ENCODE data around the gene EXPH5.

DNA sequence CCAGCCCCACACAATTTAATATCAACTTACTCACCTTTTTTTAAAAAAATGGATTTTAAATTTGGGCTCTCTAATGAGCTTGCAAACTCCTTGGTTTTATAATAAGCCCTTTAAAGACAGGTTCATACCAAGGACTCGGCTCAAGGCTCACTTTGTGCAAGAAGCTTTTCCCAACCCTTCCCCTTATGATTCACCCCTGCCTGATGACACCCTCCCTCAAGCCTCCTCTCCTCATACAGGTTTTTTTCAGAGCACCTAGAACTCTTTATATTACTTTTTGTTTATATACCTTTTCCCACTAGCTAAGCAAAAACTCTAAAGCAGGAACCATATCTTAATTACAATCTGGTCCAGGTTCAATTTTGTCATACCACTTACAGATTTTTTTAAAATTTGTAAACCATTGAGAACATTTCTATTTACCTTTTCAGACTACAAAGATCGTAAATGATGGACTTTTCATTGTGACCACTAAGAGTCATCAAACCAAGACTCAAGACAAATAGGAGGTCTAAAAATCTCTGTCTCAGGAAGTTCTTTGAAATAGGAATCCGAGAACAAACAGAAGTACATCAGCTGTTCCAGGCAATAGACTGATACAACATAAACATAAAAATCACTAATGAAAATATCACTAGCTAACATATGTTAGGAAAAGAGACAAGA, 13.1 kb upstream of the EXPH5 start:
- TF ChIP-seq, protein P1, sequence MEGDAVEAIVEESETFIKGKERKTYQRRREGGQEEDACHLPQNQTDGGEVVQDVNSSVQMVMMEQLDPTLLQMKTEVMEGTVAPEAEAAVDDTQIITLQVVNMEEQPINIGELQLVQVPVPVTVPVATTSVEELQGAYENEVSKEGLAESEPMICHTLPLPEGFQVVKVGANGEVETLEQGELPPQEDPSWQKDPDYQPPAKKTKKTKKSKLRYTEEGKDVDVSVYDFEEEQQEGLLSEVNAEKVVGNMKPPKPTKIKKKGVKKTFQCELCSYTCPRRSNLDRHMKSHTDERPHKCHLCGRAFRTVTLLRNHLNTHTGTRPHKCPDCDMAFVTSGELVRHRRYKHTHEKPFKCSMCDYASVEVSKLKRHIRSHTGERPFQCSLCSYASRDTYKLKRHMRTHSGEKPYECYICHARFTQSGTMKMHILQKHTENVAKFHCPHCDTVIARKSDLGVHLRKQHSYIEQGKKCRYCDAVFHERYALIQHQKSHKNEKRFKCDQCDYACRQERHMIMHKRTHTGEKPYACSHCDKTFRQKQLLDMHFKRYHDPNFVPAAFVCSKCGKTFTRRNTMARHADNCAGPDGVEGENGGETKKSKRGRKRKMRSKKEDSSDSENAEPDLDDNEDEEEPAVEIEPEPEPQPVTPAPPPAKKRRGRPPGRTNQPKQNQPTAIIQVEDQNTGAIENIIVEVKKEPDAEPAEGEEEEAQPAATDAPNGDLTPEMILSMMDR (IDR thresholded peaks at IDR 0.05), result no peak
- TF ChIP-seq ZFX (IDR thresholded peaks at IDR 0.05; ENCODE audit: borderline replicate concordance), result no peak

All from 22Rv1 (cell line).